Measurements from ENCODE around the gene MGLL.

MGLL gene

DNA sequence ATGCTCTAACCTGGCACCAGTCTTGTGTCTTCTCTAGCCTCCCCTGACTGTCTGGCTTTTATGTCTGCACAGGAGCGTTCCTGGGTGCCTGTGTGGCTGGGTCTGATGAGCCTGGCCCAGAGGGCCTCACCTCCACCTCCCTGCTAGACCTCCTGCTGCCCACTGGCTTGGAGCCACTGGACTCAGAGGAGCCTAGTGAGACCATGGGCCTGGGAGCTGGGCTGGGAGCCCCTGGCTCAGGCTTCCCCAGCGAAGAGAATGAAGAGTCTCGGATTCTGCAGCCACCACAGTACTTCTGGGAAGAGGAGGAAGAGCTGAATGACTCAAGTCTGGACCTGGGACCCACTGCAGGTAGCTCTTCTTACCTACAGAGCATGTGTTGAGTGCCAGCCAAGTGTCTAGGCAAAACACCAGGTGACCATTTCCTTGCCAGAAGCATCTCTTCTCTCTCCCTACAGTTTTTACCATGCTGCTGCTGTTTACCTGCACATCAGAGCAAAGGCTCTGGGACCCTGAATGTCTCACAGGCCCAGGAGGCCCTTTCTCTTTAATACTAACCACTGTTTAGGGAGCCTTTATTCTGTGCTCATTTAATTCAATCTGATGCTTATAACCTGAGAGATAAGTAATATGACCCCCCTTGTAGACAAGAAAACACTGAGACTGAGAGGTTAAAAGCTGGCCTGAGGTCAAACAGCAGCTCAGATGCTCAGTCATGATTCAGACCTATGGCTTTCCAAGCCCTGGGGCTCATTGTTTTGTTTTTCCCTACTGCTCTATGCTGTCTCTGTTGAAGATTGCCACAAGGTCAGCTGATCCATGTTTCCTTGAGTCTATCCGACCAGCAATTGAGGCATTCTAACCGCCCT is 182.9 kb downstream of the MGLL start:
- DNase-seq (ENCODE audit: low spot score), result no peak
- FAIRE-seq, result no peak

All from urothelium cell line (cell line).